Stimulated activated naive B cell treated with anti-CD40 and anti-IgM and Interleukin-4, amounts not matched to agents 10 μg/mL and 1 μg/mL and 100 μg/mL, for 72 hours (primary cell): ENCODE results near the gene MYL10.

ENCODE experiments used
- ATAC-seq, 2 donors: fragments of 150-1000 bp; cut with Tn5 transposase; replicated peaks; 2 replicates each; pipeline ENCODE4 v1.10.0; 2021; ENCODE audit warnings: moderate library complexity in 1 of 2
- DNase-seq: peaks from one replicate; pipeline ENCODE4 v3.0.0; 2021
- H3K27ac Mint-ChIP-seq: one replicate; pipeline ENCODE4 v1.8.0; 2022; ENCODE audit warnings: mild to moderate bottlenecking, mixed read lengths
- H3K27me3 Mint-ChIP-seq, 2 donors: one replicate each; pipeline ENCODE4 v1.8.0; 2022; ENCODE audit warnings: mixed read lengths in 2 of 2
- H3K36me3 Mint-ChIP-seq, 2 donors: one replicate each; pipeline ENCODE4 v1.8.0; 2022; ENCODE audit warnings: mixed read lengths in 2 of 2, mild to moderate bottlenecking in 1 of 2
- H3K4me1 Mint-ChIP-seq, 2 donors: one replicate each; pipeline ENCODE4 v1.8.0; 2022; ENCODE audit warnings: mixed read lengths in 2 of 2, mild to moderate bottlenecking in 1 of 2
- H3K4me3 Mint-ChIP-seq, 2 donors: one replicate each; pipeline ENCODE4 v1.8.0; 2022; ENCODE audit warnings: mild to moderate bottlenecking in 2 of 2, mixed read lengths in 2 of 2, moderate library complexity in 1 of 2
- H3K9me3 Mint-ChIP-seq, 2 donors: one replicate each; pipeline ENCODE4 v1.8.0; 2022; ENCODE audit warnings: mixed read lengths in 2 of 2, mild to moderate bottlenecking in 1 of 2

Gene MYL10

GRCh38 chr7:101636822-101637623, 7.9 kb upstream of the MYL10 start:
- no peaks in the 10 kb centered on the region for H3K4me1 Mint-ChIP-seq
- H3K27me3 Mint-ChIP-seq = peaks cover 0 to 16% of the 10 kb centered on the region in 2 donors
- no peak overlapping the region for H3K27ac Mint-ChIP-seq
- H3K9me3 Mint-ChIP-seq = peaks cover 0 to 5% of the 10 kb centered on the region in 2 donors
- ATAC-seq (no peak), DNase-seq (no peak)
- H3K36me3 Mint-ChIP-seq = no peaks in the 10 kb centered on the region
- no peak overlapping the region for H3K4me3 Mint-ChIP-seq

GRCh38 chr7:101635484-101635883, 6.4 kb upstream of the MYL10 start:
- Mint-ChIP-seq H3K4me1 (no peaks in the 10 kb centered on the region), H3K9me3 (peaks cover 0 to 5% of the 10 kb centered on the region in 2 donors), H3K27me3 (peaks cover 0 to 12% of the 10 kb centered on the region in 2 donors), H3K36me3 (no peaks in the 10 kb centered on the region), H3K4me3 (no peak overlapping the region), H3K27ac (no peak overlapping the region)
- ATAC-seq = no peak
- DNase-seq = no peak

- Mint-ChIP-seq H3K4me3 (no peak overlapping the region), H3K27ac (no peak overlapping the region), H3K36me3 (no peaks in the 10 kb centered on the region), H3K9me3 (peaks cover 0 to 5% of the 10 kb centered on the region in 2 donors), H3K27me3 (peaks cover 0 to 12% of the 10 kb centered on the region in 2 donors), H3K4me1 (no peaks in the 10 kb centered on the region)
- ATAC-seq (no peak), DNase-seq (no peak)
These were observed 5.2 kb upstream of the MYL10 start for GRCh38 chr7:101634196-101634717.

- Mint-ChIP-seq H3K27me3 (peaks cover 0 to 12% of the 10 kb centered on the region in 2 donors), H3K9me3 (peaks cover 0 to 5% of the 10 kb centered on the region in 2 donors), H3K36me3 (no peaks in the 10 kb centered on the region), H3K27ac (no peak overlapping the region), H3K4me3 (no peak overlapping the region), H3K4me1 (no peaks in the 10 kb centered on the region)
- ATAC-seq = no peak
- DNase-seq = no peak
These were observed 4.4 kb upstream of the MYL10 start for GRCh38 chr7:101633511-101633910.

GRCh38 chr7:101632641-101633040, 3.5 kb upstream of the MYL10 start:
- H3K9me3 Mint-ChIP-seq = peaks cover 0 to 5% of the 10 kb centered on the region in 2 donors
- peaks cover 0 to 12% of the 10 kb centered on the region in 2 donors for H3K27me3 Mint-ChIP-seq
- H3K4me3 Mint-ChIP-seq = no peak overlapping the region
- H3K4me1 Mint-ChIP-seq = no peaks in the 10 kb centered on the region
- DNase-seq = no peak
- H3K36me3 Mint-ChIP-seq = no peaks in the 10 kb centered on the region
- ATAC-seq = no peak
- H3K27ac Mint-ChIP-seq = no peak overlapping the region

GRCh38 chr7:101631224-101631714, 2.2 kb upstream of the MYL10 start:
- no peak overlapping the region for H3K4me3 Mint-ChIP-seq
- peaks cover 0 to 5% of the 10 kb centered on the region in 2 donors for H3K9me3 Mint-ChIP-seq
- no peaks in the 10 kb centered on the region for H3K36me3 Mint-ChIP-seq
- no peaks in the 10 kb centered on the region for H3K4me1 Mint-ChIP-seq
- ATAC-seq (no peak), DNase-seq (no peak)
- no peak overlapping the region for H3K27ac Mint-ChIP-seq
- peaks cover 6 to 12% of the 10 kb centered on the region in 2 donors for H3K27me3 Mint-ChIP-seq

- Mint-ChIP-seq H3K27me3 (peaks cover 13 to 19% of the 10 kb centered on the region in 2 donors), H3K4me3 (no peak overlapping the region)
- no peak for DNase-seq
These were observed 1.5 kb upstream of the MYL10 start for GRCh38 chr7:101630591-101630990.

GRCh38 chr7:101628522-101628921, 574 bp downstream of the MYL10 start:
- Mint-ChIP-seq H3K36me3 (no peaks in the 10 kb centered on the region), H3K4me3 (no peak overlapping the region), H3K27ac (no peak overlapping the region), H3K9me3 (peaks cover 0 to 5% of the 10 kb centered on the region in 2 donors), H3K27me3 (peaks cover 23 to 26% of the 10 kb centered on the region in 2 donors), H3K4me1 (peaks cover 2 to 5% of the 10 kb centered on the region in 2 donors)
- ATAC-seq (no peak), DNase-seq (no peak)

More at GRCh38 chr7:101630591-101630990, 1.5 kb upstream of the MYL10 start:
- Mint-ChIP-seq H3K36me3 (no peaks in the 10 kb centered on the region), H3K4me1 (peaks cover 0 to 2% of the 10 kb centered on the region in 2 donors), H3K9me3 (peaks cover 0 to 5% of the 10 kb centered on the region in 2 donors), H3K27ac (no peak overlapping the region)
- ATAC-seq = no peak

GRCh38 chr7:101626758-101627157, 2.3 kb downstream of the MYL10 start:
- peaks cover 2 to 5% of the 10 kb centered on the region in 2 donors for H3K4me1 Mint-ChIP-seq
- no peak overlapping the region for H3K27ac Mint-ChIP-seq
- H3K9me3 Mint-ChIP-seq = no peaks in the 10 kb centered on the region
- peaks cover 30 to 35% of the 10 kb centered on the region in 2 donors for H3K27me3 Mint-ChIP-seq
- no peaks in the 10 kb centered on the region for H3K36me3 Mint-ChIP-seq
- no peak overlapping the region for H3K4me3 Mint-ChIP-seq
- DNase-seq = no peak
- no peak for ATAC-seq

- Mint-ChIP-seq H3K9me3 (no peaks in the 10 kb centered on the region), H3K36me3 (no peaks in the 10 kb centered on the region), H3K27ac (no peak overlapping the region), H3K4me3 (no peak overlapping the region), H3K27me3 (peaks cover 30 to 35% of the 10 kb centered on the region in 2 donors), H3K4me1 (peaks cover 2 to 5% of the 10 kb centered on the region in 2 donors)
- DNase-seq (no peak), ATAC-seq (no peak)
These were observed 2.9 kb downstream of the MYL10 start for GRCh38 chr7:101626069-101626671.

- Mint-ChIP-seq H3K36me3 (no peaks in the 10 kb centered on the region), H3K9me3 (no peaks in the 10 kb centered on the region), H3K27ac (no peak overlapping the region), H3K27me3 (peaks cover 30 to 35% of the 10 kb centered on the region in 2 donors), H3K4me1 (peaks cover 2 to 5% of the 10 kb centered on the region in 2 donors), H3K4me3 (no peak overlapping the region)
- DNase-seq (no peak), ATAC-seq (no peak)
These were observed 3.9 kb downstream of the MYL10 start for GRCh38 chr7:101625031-101625791.

- Mint-ChIP-seq H3K27me3 (peaks cover 30 to 35% of the 10 kb centered on the region in 2 donors), H3K36me3 (no peaks in the 10 kb centered on the region), H3K4me3 (no peak overlapping the region), H3K9me3 (no peaks in the 10 kb centered on the region), H3K4me1 (peaks cover 2 to 5% of the 10 kb centered on the region in 2 donors), H3K27ac (no peak overlapping the region)
- DNase-seq (no peak), ATAC-seq (no peak)
These were observed 4.7 kb downstream of the MYL10 start for GRCh38 chr7:101624246-101625001.

- Mint-ChIP-seq H3K4me3 (no peak overlapping the region), H3K9me3 (peaks cover 0 to 2% of the 10 kb centered on the region in 2 donors), H3K4me1 (peaks cover 2 to 5% of the 10 kb centered on the region in 2 donors), H3K27me3 (peaks cover 30 to 35% of the 10 kb centered on the region in 2 donors), H3K27ac (no peak overlapping the region), H3K36me3 (no peaks in the 10 kb centered on the region)
- ATAC-seq = no peak
- no peak for DNase-seq
These were observed 6.4 kb downstream of the MYL10 start for GRCh38 chr7:101622609-101623173.
